ENCODE measurements around the gene DOCK2. TPM values are rescaled to one million over a fixed set of nuclear protein-coding genes. Genes with fewer than 3 reads are reported as not detected.
"Not testable (repeated sequence)": the region's sequence is repeated elsewhere in the genome, so short reads cannot be mapped to it uniquely, and the experiment has no call there.

The DOCK2 gene
- total RNA-seq, 1 donor from 2014 or later: 217 TPM

DNA sequence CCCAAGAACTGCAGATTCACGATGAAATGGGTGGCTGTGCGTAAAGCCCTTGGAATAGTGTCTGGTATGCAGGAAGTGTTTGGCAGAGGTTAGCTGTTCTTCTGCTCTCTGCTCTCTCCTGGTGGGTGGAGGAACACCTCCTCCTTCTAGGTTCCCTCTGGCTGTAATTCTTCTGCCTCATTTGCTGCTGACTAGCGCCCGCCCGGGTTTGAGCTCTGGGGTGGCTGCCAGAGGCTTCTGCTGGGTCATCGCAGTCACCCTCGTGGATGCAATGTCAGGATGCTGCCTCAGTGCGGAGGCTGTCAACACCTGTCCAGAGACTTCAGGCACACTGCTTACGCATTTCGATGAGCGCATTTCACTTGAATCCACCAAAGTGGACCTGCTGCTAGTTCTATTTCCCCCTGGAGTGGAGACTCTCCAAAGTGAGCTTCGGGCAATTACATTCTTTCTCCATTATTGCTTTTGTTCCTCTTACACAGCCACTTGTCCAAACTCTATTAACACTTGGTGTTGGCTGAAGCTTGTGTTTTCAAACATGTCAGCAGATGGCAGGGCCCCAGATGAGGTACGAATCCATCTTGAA is 11.7 kb downstream of the DOCK2 start:
- Mint-ChIP-seq H3K4me3 (ENCODE audit: low read depth) (peak overlapping the region; percentile 24), H3K27me3 (ENCODE audit: low read depth) (no peaks in the 10 kb centered on the region), H3K36me3 (ENCODE audit: low read depth) (peaks cover 80% of the 10 kb centered on the region), H3K9me3 (no peaks in the 10 kb centered on the region), H3K4me1 (ENCODE audit: low read depth) (peaks cover 91% of the 10 kb centered on the region), H3K27ac (peak overlapping the region; percentile 95)
- intact Hi-C loops (cut with micrococcal nuclease): loop anchor here (1.0 kb wide), 1 partner anchor 12 kb away; the partner anchor contains the start of gene DOCK2
- no peak for DNase-seq (ENCODE audit: low spot score)

DNA sequence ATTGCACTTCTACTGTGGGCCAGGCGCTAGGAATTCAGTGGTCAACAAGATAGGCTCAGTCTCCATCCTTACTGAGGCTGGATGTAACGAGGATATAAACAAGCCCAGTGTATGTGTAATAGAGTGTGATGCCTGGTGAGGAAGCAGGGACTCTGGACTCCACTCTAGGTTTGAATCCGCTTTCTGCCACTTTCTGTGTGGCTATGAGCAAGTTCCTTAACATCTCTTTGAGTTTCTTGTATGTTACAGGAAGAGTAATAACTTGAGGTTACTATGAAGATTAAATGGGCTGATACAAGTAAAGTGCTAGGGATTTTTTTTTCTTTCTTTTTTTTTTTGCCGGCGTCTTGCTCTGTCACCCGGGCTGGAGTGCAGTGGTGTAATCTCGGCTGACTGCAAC is 12.4 kb downstream of the DOCK2 start:
- Mint-ChIP-seq H3K9me3 (no peaks in the 10 kb centered on the region), H3K27ac (peak overlapping the region; percentile 95), H3K4me3 (ENCODE audit: low read depth) (peak overlapping the region; percentile 59), H3K36me3 (ENCODE audit: low read depth) (peaks cover 81% of the 10 kb centered on the region), H3K4me1 (ENCODE audit: low read depth) (peaks cover 92% of the 10 kb centered on the region), H3K27me3 (ENCODE audit: low read depth) (no peaks in the 10 kb centered on the region)
- DNase-seq (ENCODE audit: low spot score): no peak
- intact Hi-C loops (cut with micrococcal nuclease): loop anchor here (1.0 kb wide), 1 partner anchor 12 kb away; the partner anchor contains the start of gene DOCK2

DNA sequence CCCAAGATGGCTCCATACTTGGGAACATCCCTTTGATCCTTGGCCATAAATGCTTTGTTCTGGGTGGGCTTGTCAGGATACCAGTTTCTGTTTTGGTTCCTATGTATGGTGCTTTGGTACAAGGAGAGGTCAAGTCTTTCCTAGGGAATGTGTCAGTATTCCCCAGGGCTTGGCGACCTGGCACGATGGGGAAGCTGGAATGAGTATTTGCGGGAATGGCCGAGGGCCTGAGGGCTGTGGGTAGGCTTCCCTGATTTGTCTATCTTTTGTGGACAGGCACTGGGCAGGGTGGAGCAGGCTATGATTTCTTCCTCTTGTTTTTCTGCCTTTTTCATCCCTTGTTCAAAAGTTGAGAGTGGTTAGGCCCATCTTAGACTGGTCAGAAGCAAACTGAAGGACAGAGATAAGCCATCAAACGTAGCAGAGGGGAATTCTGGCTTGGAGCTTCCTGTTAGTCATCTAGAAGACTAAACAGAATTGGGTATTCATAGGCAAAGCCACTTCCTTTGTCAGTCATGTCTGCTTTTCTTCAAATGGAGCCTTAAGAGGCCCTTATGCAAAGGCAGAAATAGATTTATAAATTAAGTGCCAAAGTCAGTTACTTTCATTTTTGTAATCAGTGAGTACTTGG is 13.7 kb downstream of the DOCK2 start:
- H3K9me3 Mint-ChIP-seq: no peaks in the 10 kb centered on the region
- no peaks in the 10 kb centered on the region for H3K27me3 Mint-ChIP-seq (ENCODE audit: low read depth)
- peak overlapping the region; percentile 95 for H3K27ac Mint-ChIP-seq
- intact Hi-C loops (cut with micrococcal nuclease): loop anchor here (1.0 to 10.0 kb wide), 7 partner anchors 20 to 1736 kb away; partner anchors contain the start of genes NPM1, PANK3 and SPDL1
- DNase-seq (ENCODE audit: low spot score): no peak
- H3K4me3 Mint-ChIP-seq (ENCODE audit: low read depth): peak overlapping the region; percentile 67
- H3K4me1 Mint-ChIP-seq (ENCODE audit: low read depth): peaks cover 95% of the 10 kb centered on the region
- H3K36me3 Mint-ChIP-seq (ENCODE audit: low read depth): peaks cover 85% of the 10 kb centered on the region

DNA sequence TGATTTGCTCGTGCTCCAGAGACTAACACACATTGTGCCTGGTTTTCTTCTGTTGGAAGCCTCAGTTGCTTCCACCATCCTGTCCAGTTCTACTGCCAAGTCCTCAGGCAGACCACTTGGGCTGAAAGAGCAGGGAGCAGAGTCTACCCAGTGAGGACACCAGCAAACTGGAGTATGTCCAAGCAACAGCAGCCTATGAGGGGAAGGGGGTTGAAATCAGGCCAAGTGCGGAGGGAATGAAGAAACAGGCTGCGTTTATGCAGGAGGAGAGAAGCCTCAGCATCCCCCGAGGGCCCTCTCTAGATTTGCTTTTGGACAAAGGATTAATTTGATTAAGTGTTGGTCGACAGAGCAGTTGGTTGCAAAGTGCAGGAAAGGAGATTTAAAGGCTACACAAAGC is 14.5 kb downstream of the DOCK2 start:
- Mint-ChIP-seq H3K9me3 (no peaks in the 10 kb centered on the region), H3K27ac (peak overlapping the region; percentile 95), H3K27me3 (ENCODE audit: low read depth) (no peaks in the 10 kb centered on the region), H3K4me1 (ENCODE audit: low read depth) (peaks cover 96% of the 10 kb centered on the region), H3K4me3 (ENCODE audit: low read depth) (peak overlapping the region; percentile 67), H3K36me3 (ENCODE audit: low read depth) (peaks cover 85% of the 10 kb centered on the region)
- intact Hi-C loops (cut with micrococcal nuclease): loop anchor here (1.0 to 10.0 kb wide), 7 partner anchors 20 to 1736 kb away; partner anchors contain the start of genes NPM1, PANK3 and SPDL1
- no peak for DNase-seq (ENCODE audit: low spot score)

DNA sequence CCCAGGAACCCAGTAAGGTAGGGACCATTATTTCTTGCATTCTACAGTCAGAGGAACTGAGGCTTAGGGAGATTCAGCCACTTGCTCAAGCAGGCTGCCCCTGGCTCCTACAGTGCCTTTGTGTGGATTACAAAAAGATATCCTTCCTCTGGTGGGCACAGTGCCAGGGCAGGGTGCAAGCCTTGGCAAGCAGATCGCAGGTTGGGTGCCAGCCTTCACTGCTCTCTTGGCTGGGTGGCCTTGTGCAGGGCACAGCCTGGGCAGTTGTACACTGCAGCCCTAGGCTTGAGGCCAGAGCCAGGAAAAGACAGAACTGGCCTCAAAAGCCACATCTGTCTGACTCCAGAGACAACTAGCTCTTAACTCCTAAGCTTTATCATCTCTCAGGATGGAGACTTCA is 15.0 kb downstream of the DOCK2 start:
- intact Hi-C loops (cut with micrococcal nuclease): loop anchor here (5.0 to 10.0 kb wide), 3 partner anchors 683 to 1735 kb away; partner anchors contain the start of genes NPM1 and PANK3
- Mint-ChIP-seq H3K4me1 (ENCODE audit: low read depth) (peaks cover 95% of the 10 kb centered on the region), H3K4me3 (ENCODE audit: low read depth) (no peak overlapping the region), H3K27me3 (ENCODE audit: low read depth) (no peaks in the 10 kb centered on the region), H3K9me3 (no peaks in the 10 kb centered on the region), H3K27ac (peak overlapping the region; percentile 62), H3K36me3 (ENCODE audit: low read depth) (peaks cover 86% of the 10 kb centered on the region)
- no peak for DNase-seq (ENCODE audit: low spot score)

DNA sequence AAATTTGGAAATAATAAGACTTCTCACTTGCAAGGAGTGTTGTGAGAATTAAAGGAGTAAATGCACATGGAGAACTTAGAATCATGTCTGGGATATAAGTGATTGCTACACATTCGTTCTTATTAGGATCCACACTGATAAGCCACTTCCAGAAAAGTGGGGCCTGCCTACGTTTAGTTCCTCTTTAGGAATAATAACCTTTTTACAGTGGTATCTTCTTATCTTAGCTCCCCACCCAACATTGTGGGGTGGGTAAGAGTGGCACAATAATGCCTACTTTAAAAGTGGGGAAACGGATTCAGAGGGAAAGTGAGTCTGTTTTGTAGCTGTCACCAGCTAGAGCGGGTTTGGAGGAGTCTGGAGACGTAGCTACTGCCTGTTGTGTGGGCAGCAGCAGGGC is 16.0 kb downstream of the DOCK2 start:
- intact Hi-C loops (cut with micrococcal nuclease): loop anchor here (5.0 to 10.0 kb wide), 3 partner anchors 682 to 1734 kb away; partner anchors contain the start of genes NPM1 and PANK3

GRCh38 chr5:169655353-169655752 is 18.3 kb downstream of the DOCK2 start:
- peaks cover 82% of the 10 kb centered on the region for H3K36me3 Mint-ChIP-seq (ENCODE audit: low read depth)
- peaks cover 73% of the 10 kb centered on the region for H3K4me1 Mint-ChIP-seq (ENCODE audit: low read depth)

More for the DNA sequence above, 16.0 kb downstream of the DOCK2 start:
- H3K27me3 Mint-ChIP-seq (ENCODE audit: low read depth): no peaks in the 10 kb centered on the region
- no peak overlapping the region for H3K27ac Mint-ChIP-seq
- no peak for DNase-seq (ENCODE audit: low spot score)
- peaks cover 92% of the 10 kb centered on the region for H3K4me1 Mint-ChIP-seq (ENCODE audit: low read depth)
- H3K9me3 Mint-ChIP-seq: no peaks in the 10 kb centered on the region
- peaks cover 83% of the 10 kb centered on the region for H3K36me3 Mint-ChIP-seq (ENCODE audit: low read depth)
- H3K4me3 Mint-ChIP-seq (ENCODE audit: low read depth): no peak overlapping the region

GRCh38 chr5:169656125-169656901 is 19.2 kb downstream of the DOCK2 start:
- H3K27me3 Mint-ChIP-seq (ENCODE audit: low read depth): no peaks in the 10 kb centered on the region
- peaks cover 81% of the 10 kb centered on the region for H3K36me3 Mint-ChIP-seq (ENCODE audit: low read depth)
- peaks cover 64% of the 10 kb centered on the region for H3K4me1 Mint-ChIP-seq (ENCODE audit: low read depth)
- peak overlapping the region; percentile 72 for H3K27ac Mint-ChIP-seq
- intact Hi-C loops (cut with micrococcal nuclease): loop anchor here (10.0 kb wide), 2 partner anchors 678 to 1082 kb away; partner anchors contain the start of gene PANK3
- peaks cover 1% of the 10 kb centered on the region for H3K9me3 Mint-ChIP-seq
- H3K4me3 Mint-ChIP-seq (ENCODE audit: low read depth): peak overlapping the region; percentile 8
- no peak for DNase-seq (ENCODE audit: low spot score)

More at GRCh38 chr5:169655353-169655752, 18.3 kb downstream of the DOCK2 start:
- Mint-ChIP-seq H3K9me3 (no peaks in the 10 kb centered on the region), H3K27ac (peak overlapping the region; percentile 50), H3K27me3 (ENCODE audit: low read depth) (no peaks in the 10 kb centered on the region), H3K4me3 (ENCODE audit: low read depth) (peak overlapping the region; percentile 10)
- DNase-seq (ENCODE audit: low spot score): no peak
- intact Hi-C loops (cut with micrococcal nuclease): loop anchor here (10.0 kb wide), 2 partner anchors 679 to 1081 kb away; partner anchors contain the start of gene PANK3

DNA sequence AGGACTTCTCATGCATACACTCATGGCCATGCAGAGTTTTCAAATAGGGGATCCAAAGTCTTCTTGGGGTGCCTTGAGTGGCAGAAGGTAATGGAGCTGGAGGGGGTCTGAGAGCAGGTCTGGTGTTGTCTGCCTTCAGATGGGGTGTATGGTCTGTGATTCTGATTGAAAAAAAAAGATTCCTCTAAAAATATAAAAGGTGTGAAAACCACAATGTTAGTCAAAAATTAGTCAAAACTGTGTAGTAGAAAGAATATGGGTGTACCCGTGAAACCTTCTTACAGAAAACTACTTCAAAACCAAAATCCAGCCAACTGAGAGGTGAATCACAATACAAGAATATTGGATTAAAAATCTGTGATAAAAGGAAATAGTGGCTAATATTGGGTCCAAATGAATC is 20.1 kb downstream of the DOCK2 start:
- intact Hi-C loops (cut with micrococcal nuclease): loop anchor here (1.0 to 10.0 kb wide), 3 partner anchors 46 to 1082 kb away; partner anchors contain the start of gene PANK3
- Mint-ChIP-seq H3K4me1 (ENCODE audit: low read depth) (peaks cover 58% of the 10 kb centered on the region), H3K27ac (peak overlapping the region; percentile 72), H3K9me3 (peaks cover 10% of the 10 kb centered on the region), H3K36me3 (ENCODE audit: low read depth) (peaks cover 86% of the 10 kb centered on the region), H3K27me3 (ENCODE audit: low read depth) (no peaks in the 10 kb centered on the region), H3K4me3 (ENCODE audit: low read depth) (peak overlapping the region; percentile 35)
- no peak for DNase-seq (ENCODE audit: low spot score)

DNA sequence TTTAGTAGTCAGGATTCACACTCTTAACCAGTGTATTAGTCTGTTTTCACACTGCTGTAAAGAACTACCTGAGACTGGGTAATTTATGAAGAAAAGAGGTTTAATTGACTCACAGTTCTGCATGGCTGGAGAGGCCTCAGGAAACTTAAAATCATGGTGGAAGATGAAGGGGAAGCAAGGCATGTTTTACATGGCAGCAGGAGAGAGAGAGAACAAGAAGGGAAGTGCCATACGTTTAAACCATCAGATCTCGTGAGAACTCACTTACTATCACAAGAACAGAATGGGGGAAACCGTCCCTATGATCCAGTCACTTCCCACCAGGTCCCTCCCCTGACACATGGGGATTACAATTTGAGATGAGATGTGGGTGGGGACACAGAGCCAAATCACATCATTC is 25.4 kb downstream of the DOCK2 start:
- H3K27me3 Mint-ChIP-seq (ENCODE audit: low read depth); H3K4me3 Mint-ChIP-seq (ENCODE audit: low read depth); intact Hi-C loops (cut with micrococcal nuclease); DNase-seq (ENCODE audit: low spot score); H3K27ac Mint-ChIP-seq: not testable (repeated sequence)
- Mint-ChIP-seq H3K4me1 (ENCODE audit: low read depth) (peaks cover 16% of the 10 kb centered on the region), H3K36me3 (ENCODE audit: low read depth) (peaks cover 67% of the 10 kb centered on the region), H3K9me3 (peaks cover 34% of the 10 kb centered on the region)

GRCh38 chr5:169663537-169663936 is 26.5 kb downstream of the DOCK2 start:
- no peak overlapping the region for H3K4me3 Mint-ChIP-seq (ENCODE audit: low read depth)
- H3K27ac Mint-ChIP-seq: no peak overlapping the region
- no peak for DNase-seq (ENCODE audit: low spot score)
- peaks cover 34% of the 10 kb centered on the region for H3K9me3 Mint-ChIP-seq
- peaks cover 17% of the 10 kb centered on the region for H3K4me1 Mint-ChIP-seq (ENCODE audit: low read depth)
- intact Hi-C loops (cut with micrococcal nuclease): no loop called here
- H3K27me3 Mint-ChIP-seq (ENCODE audit: low read depth): no peaks in the 10 kb centered on the region
- peaks cover 63% of the 10 kb centered on the region for H3K36me3 Mint-ChIP-seq (ENCODE audit: low read depth)

GRCh38 chr5:169666365-169666764 is 29.3 kb downstream of the DOCK2 start:
- no peak for DNase-seq (ENCODE audit: low spot score)
- no peak overlapping the region for H3K27ac Mint-ChIP-seq
- peaks cover 51% of the 10 kb centered on the region for H3K36me3 Mint-ChIP-seq (ENCODE audit: low read depth)
- intact Hi-C loops (cut with micrococcal nuclease): no loop called here
- no peak overlapping the region for H3K4me3 Mint-ChIP-seq (ENCODE audit: low read depth)
- peaks cover 32% of the 10 kb centered on the region for H3K9me3 Mint-ChIP-seq
- no peaks in the 10 kb centered on the region for H3K27me3 Mint-ChIP-seq (ENCODE audit: low read depth)
- H3K4me1 Mint-ChIP-seq (ENCODE audit: low read depth): peaks cover 35% of the 10 kb centered on the region

All from activated T-helper 2 cell treated with anti-CD3 and anti-CD28 coated beads, Interferon-gamma antibody, Interleukin-2, Interleukin-4, amounts not matched to agents 10 μg/mL and 5 μg/mL and 100 μg/mL, durations not matched to agents 14 hours and 24 hours and 36 hours (primary cell).